DND-41 (cell line): Measurements from ENCODE around the gene CRTC3.

Experiments
- EZH2 ChIP-seq: IDR thresholded peaks from 3 replicates; pipeline ENCODE4 v1.6.1; 2012; ENCODE audit warnings: borderline replicate concordance, low read depth, mild to moderate bottlenecking, moderate library complexity, low read length, inconsistent platforms; ENCODE audit not compliant: severe bottlenecking
- TF ChIP-seq, protein P1 (sequence below): IDR thresholded peaks from 2 replicates; pipeline ENCODE4 v1.5.1; 2012; ENCODE audit warnings: borderline replicate concordance, low read length, moderate library complexity, mild to moderate bottlenecking; ENCODE audit not compliant: poor library complexity, severe bottlenecking; ENCODE audit errors: extremely low read depth

DNA sequence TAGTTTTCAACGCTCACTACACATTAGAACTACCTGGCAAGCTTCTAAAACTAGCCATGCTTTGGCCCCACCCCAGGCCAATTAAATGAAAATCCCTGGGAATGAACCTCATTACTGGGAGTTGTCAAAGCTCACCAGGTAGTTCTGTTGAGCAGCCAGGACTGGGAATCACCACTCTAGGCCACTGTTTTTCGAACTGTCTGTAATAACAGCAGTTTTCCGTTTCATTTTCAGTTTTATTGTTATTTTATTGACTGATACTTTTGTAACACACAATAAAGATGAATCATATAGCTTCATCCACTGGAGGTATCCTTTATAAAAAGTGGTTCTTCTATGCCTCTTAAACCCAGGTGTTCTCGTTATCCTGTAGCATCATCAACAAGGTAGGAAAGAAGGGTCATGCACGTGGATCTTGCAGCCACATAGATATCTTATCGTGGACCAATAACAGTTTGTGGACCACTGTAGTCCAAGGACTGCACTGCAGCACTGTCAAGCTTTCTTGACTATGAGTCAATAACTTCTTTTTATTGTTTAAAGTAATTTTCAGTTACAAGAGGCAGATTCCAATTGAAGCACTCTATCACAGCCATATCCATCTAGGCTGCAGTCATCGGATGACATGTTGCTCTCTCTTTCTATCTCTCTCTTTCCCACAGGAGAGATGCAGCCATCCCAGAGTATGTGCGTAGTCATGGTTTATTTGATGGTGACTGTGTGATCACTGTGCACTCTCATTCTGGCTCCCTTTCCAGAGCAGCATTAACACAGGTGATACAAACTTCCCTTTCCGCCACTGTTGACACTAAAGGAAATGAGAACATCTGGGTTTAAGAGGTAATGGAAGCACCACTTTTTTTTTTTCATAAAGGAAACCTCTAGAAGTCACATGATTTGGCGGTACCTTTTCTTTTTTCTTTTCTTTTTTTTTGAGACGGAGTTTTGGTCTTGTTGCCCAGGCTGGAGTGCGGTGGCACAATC lies 148.4 kb downstream of the CRTC3 start:
- TF ChIP-seq, protein P1, sequence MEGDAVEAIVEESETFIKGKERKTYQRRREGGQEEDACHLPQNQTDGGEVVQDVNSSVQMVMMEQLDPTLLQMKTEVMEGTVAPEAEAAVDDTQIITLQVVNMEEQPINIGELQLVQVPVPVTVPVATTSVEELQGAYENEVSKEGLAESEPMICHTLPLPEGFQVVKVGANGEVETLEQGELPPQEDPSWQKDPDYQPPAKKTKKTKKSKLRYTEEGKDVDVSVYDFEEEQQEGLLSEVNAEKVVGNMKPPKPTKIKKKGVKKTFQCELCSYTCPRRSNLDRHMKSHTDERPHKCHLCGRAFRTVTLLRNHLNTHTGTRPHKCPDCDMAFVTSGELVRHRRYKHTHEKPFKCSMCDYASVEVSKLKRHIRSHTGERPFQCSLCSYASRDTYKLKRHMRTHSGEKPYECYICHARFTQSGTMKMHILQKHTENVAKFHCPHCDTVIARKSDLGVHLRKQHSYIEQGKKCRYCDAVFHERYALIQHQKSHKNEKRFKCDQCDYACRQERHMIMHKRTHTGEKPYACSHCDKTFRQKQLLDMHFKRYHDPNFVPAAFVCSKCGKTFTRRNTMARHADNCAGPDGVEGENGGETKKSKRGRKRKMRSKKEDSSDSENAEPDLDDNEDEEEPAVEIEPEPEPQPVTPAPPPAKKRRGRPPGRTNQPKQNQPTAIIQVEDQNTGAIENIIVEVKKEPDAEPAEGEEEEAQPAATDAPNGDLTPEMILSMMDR = no peak
- TF ChIP-seq EZH2 = no peak
